ENCODE measurements around the gene ALDH5A1.

- no peak for TF ChIP-seq POLR2A (IDR thresholded peaks at IDR 0.05)
- no peak for TF ChIP-seq CTCF (IDR thresholded peaks at IDR 0.05)
These were observed 48.1 kb upstream of the ALDH5A1 start for GRCh38 chr6:24446670-24447069.
